GM23338 (cell line): ENCODE data around the gene CX3CR1. TPM values are rescaled to one million over a fixed set of nuclear protein-coding genes. Genes with fewer than 3 reads are reported as not detected.

Experiments
- ATAC-seq: fragments of 200-7000 bp; cut with Tn5 transposase; 3 replicates; pipeline ENCODE4 v1.9.1; 2020
- DNase-seq: peaks from one replicate; pipeline ENCODE4 v3.0.0-alpha.2; 2015; ENCODE audit warnings: low spot score
- H2AFZ ChIP-seq: fragments of 200-600 bp; sonication (generic); 2 replicates; pipeline ENCODE4 v1.8.0; 2016; ENCODE audit warnings: antibody characterized with exemption, mild to moderate bottlenecking, moderate library complexity
- H3F3A ChIP-seq: fragments of 200-600 bp; sonication (generic); replicated peaks from 2 replicates; pipeline ENCODE4 v1.8.0; 2017; ENCODE audit warnings: antibody characterized with exemption, mixed run types, low read depth
- H3K27ac ChIP-seq: fragments of 200-600 bp; sonication (generic); 2 replicates; pipeline ENCODE4 v1.6.1; 2016; ENCODE audit warnings: low read depth
- H3K27me3 ChIP-seq: fragments of 200-600 bp; sonication (generic); 2 replicates; pipeline ENCODE4 v1.8.0; 2016; ENCODE audit warnings: mild to moderate bottlenecking, mixed run types, moderate library complexity; ENCODE audit not compliant: insufficient read depth
- H3K36me3 ChIP-seq: fragments of 200-600 bp; sonication (generic); 2 replicates; pipeline ENCODE4 v1.8.0; 2016; ENCODE audit warnings: mild to moderate bottlenecking; ENCODE audit not compliant: insufficient read depth
- H3K4me1 ChIP-seq: fragments of 200-600 bp; sonication (generic); 2 replicates; pipeline ENCODE4 v1.8.0; 2016; ENCODE audit warnings: mild to moderate bottlenecking, moderate library complexity; ENCODE audit not compliant: insufficient read depth
- H3K4me2 ChIP-seq: fragments of 200-600 bp; sonication (generic); 2 replicates; pipeline ENCODE4 v1.7.1; 2017; ENCODE audit warnings: mixed run types
- H3K4me3 ChIP-seq: fragments of 200-600 bp; sonication (generic); 2 replicates; pipeline ENCODE4 v1.6.1; 2016; ENCODE audit warnings: mixed run types
- H3K79me2 ChIP-seq: fragments of 200-600 bp; sonication (generic); replicated peaks from 2 replicates; pipeline ENCODE4 v1.8.0; 2017; ENCODE audit warnings: mild to moderate bottlenecking; ENCODE audit not compliant: insufficient read depth
- H3K9me2 ChIP-seq: fragments of 200-600 bp; sonication (generic); 2 replicates; pipeline ENCODE4 v1.8.0; 2017; ENCODE audit not compliant: insufficient read depth
- H4K20me1 ChIP-seq: fragments of 200-600 bp; sonication (generic); replicated peaks from 2 replicates; pipeline ENCODE4 v1.8.0; 2017; ENCODE audit warnings: mild to moderate bottlenecking; ENCODE audit not compliant: insufficient read depth
- H3K27ac Mint-ChIP-seq: 2 replicates; pipeline ENCODE4 v1.8.0; 2020; ENCODE audit warnings: inconsistent platforms, mild to moderate bottlenecking, moderate library complexity, mixed read lengths
- H3K27me3 Mint-ChIP-seq: 3 replicates; pipeline ENCODE4 v1.8.0; 2022; ENCODE audit warnings: low read depth, mild to moderate bottlenecking, moderate library complexity, mixed read lengths, inconsistent platforms; ENCODE audit not compliant: insufficient read depth, poor library complexity
- H3K36me3 Mint-ChIP-seq: 3 replicates; pipeline ENCODE4 v1.8.0; 2021; ENCODE audit warnings: low read depth, mild to moderate bottlenecking, inconsistent platforms, moderate library complexity, mixed read lengths
- H3K4me1 Mint-ChIP-seq: 3 replicates; pipeline ENCODE4 v1.8.0; 2020; ENCODE audit warnings: mild to moderate bottlenecking, inconsistent platforms, mixed read lengths
- H3K4me3 Mint-ChIP-seq: 3 replicates; pipeline ENCODE4 v1.8.0; 2021; ENCODE audit warnings: moderate library complexity, mild to moderate bottlenecking, inconsistent platforms, mixed read lengths
- H3K9me3 Mint-ChIP-seq: 3 replicates; pipeline ENCODE4 v1.8.0; 2020; ENCODE audit warnings: moderate library complexity, mild to moderate bottlenecking, inconsistent platforms, mixed read lengths
- CREB1 ChIP-seq: fragments of 250-450 bp; sonication (Bioruptor Pico); IDR thresholded peaks from 2 replicates; pipeline ENCODE4 v1.5.0; 2020; ENCODE audit warnings: low read depth, mild to moderate bottlenecking, moderate library complexity
- EZH2 ChIP-seq: fragments of 200-600 bp; sonication (generic); IDR thresholded peaks from one replicate; pipeline ENCODE4 v1.8.0; 2017; ENCODE audit warnings: antibody characterized with exemption, mild to moderate bottlenecking, low read depth; ENCODE audit not compliant: unreplicated experiment
- EZH2phosphoT487 ChIP-seq: fragments of 200-600 bp; sonication (generic); IDR thresholded peaks from one replicate; pipeline ENCODE4 v1.8.1; 2018; ENCODE audit warnings: antibody characterized with exemption; ENCODE audit not compliant: unreplicated experiment
- JUNB ChIP-seq: IDR thresholded peaks from one replicate; pipeline ENCODE4 v1.6.1; 2016; ENCODE audit warnings: antibody characterized with exemption; ENCODE audit not compliant: unreplicated experiment
- NANOG ChIP-seq: IDR thresholded peaks from 2 replicates; pipeline ENCODE4 v1.6.1; 2016; ENCODE audit warnings: antibody characterized with exemption, borderline replicate concordance
- POLR2AphosphoS5 ChIP-seq: IDR thresholded peaks from 2 replicates; pipeline ENCODE4 v1.6.1; 2016; ENCODE audit warnings: antibody characterized with exemption, low read depth
- STAT1 ChIP-seq: IDR thresholded peaks from one replicate; pipeline ENCODE4 v1.6.1; 2016; ENCODE audit warnings: antibody characterized with exemption; ENCODE audit not compliant: unreplicated experiment
- ZNF114 ChIP-seq: fragments of 250-450 bp; sonication (Bioruptor Pico); IDR thresholded peaks from 2 replicates; pipeline ENCODE4 v1.5.0; 2020; ENCODE audit warnings: mild to moderate bottlenecking, moderate library complexity
- ZNF331 ChIP-seq: fragments of 250-450 bp; sonication (Bioruptor Pico); IDR thresholded peaks from 2 replicates; pipeline ENCODE4 v1.5.0; 2020; ENCODE audit warnings: low read depth, mild to moderate bottlenecking, moderate library complexity
- polyA plus RNA-seq: library from polyadenylated mRNA; unstranded; fragments of >200 nt; fragmentation: Nextera tagmentation; extraction: Ambion mirVana; gene quantifications from 2 replicates; pipeline ENCODE4 v1.2.1, GENCODE V29; 2016
- total RNA-seq: library from RNA; depleted of rRNA; stranded (reverse); fragments of >200 nt; shearing (Covaris generic); gene quantifications from 2 replicates; pipeline ENCODE4 v1.2.3, GENCODE V29; 2014
- TF ChIP-seq, protein P1 (sequence below), 2 experiments: fragments of 200-600 bp in 1 of 2; sonication (generic) in 1 of 2; conservative IDR thresholded peaks; 2 replicates each; pipeline versions ENCODE4 v1.5.1 to v1.6.1; 2016 to 2017; ENCODE audit warnings: antibody characterized with exemption in 2 of 2, low read depth in 2 of 2, mild to moderate bottlenecking in 2 of 2, moderate library complexity in 1 of 2
- TF ChIP-seq, protein P2 (sequence below): IDR thresholded peaks from one replicate; pipeline ENCODE4 v1.6.1; 2018; ENCODE audit warnings: antibody characterized with exemption; ENCODE audit not compliant: unreplicated experiment
- TF ChIP-seq, protein P3 (sequence below): IDR thresholded peaks from 2 replicates; pipeline ENCODE4 v1.6.1; 2016; ENCODE audit warnings: antibody characterized with exemption
- TF ChIP-seq, protein P4 (sequence below): fragments of 250-450 bp; sonication (Bioruptor Pico); IDR thresholded peaks from 2 replicates; pipeline ENCODE4 v1.5.0; 2020; ENCODE audit warnings: mild to moderate bottlenecking, moderate library complexity

CX3CR1 gene
- total and polyA plus RNA-seq, 2 experiments from 2014 or later: 0.24 to 0.42 TPM

DNA sequence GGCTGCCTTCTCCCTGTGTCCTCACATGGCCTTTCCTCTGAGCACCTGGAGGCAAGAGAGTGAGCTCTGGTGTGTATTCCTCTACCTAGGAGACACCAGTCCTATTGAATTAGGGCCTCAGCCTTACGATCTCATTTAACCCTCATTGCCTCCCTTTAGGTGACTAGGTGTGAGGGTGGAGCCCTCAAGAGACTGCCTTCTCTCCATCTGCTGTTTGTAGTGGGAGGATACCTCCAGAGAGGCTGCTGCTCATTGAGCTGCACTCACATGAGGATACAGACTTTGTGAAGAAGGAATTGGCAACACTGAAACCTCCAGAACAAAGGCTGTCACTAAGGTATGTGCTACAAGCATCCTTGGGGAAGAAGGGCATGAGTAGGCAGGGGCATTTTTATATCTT lies 49.7 kb upstream of the CX3CR1 start, which contains the start of gene CCR8:
Gene CCR8, plus strand, starts transcription at position 217 of the 400 bp plus-strand sequence. CDS start 2,623 bp downstream, outside the sequence.
- Histone ChIP-seq H3K79me2 (no peaks in the 10 kb centered on the region), H2AFZ (peak within 1 kb of the TSS; percentile 91), H4K20me1 (no peaks in the 10 kb centered on the region), H3K36me3 (no peaks in the 10 kb centered on the region), H3K4me2 (no peak within 1 kb of the TSS), H3F3A (no peaks in the 10 kb centered on the region), H3K27me3 (no peaks in the 10 kb centered on the region), H3K4me3 (no peak within 1 kb of the TSS), H3K9me2 (peaks cover 19% of the 10 kb centered on the region), H3K4me1 (peaks cover 3% of the 10 kb centered on the region), H3K27ac (no peak within 1 kb of the TSS)
- ATAC-seq (peak; percentile 44), DNase-seq (no peak)
- no peak within 1 kb of the TSS for H3K27ac Mint-ChIP-seq
- H3K4me1 Mint-ChIP-seq: peaks cover 14% of the 10 kb centered on the region; the same call in 2 of the 3 replicates
- no peaks in the 10 kb centered on the region for H3K36me3 Mint-ChIP-seq
- H3K27me3 Mint-ChIP-seq: no peaks in the 10 kb centered on the region
- H3K9me3 Mint-ChIP-seq: peaks cover 9% of the 10 kb centered on the region; the same call in 1 of the 3 replicates
- no peak within 1 kb of the TSS for H3K4me3 Mint-ChIP-seq
- TF ChIP-seq ZNF114 (CRISPR knock-in tag): no peak
- TF ChIP-seq, protein P1, sequence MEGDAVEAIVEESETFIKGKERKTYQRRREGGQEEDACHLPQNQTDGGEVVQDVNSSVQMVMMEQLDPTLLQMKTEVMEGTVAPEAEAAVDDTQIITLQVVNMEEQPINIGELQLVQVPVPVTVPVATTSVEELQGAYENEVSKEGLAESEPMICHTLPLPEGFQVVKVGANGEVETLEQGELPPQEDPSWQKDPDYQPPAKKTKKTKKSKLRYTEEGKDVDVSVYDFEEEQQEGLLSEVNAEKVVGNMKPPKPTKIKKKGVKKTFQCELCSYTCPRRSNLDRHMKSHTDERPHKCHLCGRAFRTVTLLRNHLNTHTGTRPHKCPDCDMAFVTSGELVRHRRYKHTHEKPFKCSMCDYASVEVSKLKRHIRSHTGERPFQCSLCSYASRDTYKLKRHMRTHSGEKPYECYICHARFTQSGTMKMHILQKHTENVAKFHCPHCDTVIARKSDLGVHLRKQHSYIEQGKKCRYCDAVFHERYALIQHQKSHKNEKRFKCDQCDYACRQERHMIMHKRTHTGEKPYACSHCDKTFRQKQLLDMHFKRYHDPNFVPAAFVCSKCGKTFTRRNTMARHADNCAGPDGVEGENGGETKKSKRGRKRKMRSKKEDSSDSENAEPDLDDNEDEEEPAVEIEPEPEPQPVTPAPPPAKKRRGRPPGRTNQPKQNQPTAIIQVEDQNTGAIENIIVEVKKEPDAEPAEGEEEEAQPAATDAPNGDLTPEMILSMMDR (conservative IDR thresholded peaks at IDR 0.05; ENCODE audit: low read depth in 2 of 2): no peak
- TF ChIP-seq, protein P2, sequence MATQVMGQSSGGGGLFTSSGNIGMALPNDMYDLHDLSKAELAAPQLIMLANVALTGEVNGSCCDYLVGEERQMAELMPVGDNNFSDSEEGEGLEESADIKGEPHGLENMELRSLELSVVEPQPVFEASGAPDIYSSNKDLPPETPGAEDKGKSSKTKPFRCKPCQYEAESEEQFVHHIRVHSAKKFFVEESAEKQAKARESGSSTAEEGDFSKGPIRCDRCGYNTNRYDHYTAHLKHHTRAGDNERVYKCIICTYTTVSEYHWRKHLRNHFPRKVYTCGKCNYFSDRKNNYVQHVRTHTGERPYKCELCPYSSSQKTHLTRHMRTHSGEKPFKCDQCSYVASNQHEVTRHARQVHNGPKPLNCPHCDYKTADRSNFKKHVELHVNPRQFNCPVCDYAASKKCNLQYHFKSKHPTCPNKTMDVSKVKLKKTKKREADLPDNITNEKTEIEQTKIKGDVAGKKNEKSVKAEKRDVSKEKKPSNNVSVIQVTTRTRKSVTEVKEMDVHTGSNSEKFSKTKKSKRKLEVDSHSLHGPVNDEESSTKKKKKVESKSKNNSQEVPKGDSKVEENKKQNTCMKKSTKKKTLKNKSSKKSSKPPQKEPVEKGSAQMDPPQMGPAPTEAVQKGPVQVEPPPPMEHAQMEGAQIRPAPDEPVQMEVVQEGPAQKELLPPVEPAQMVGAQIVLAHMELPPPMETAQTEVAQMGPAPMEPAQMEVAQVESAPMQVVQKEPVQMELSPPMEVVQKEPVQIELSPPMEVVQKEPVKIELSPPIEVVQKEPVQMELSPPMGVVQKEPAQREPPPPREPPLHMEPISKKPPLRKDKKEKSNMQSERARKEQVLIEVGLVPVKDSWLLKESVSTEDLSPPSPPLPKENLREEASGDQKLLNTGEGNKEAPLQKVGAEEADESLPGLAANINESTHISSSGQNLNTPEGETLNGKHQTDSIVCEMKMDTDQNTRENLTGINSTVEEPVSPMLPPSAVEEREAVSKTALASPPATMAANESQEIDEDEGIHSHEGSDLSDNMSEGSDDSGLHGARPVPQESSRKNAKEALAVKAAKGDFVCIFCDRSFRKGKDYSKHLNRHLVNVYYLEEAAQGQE: no peak
- no peak for TF ChIP-seq EZH2phosphoT487
- TF ChIP-seq ZNF331 (CRISPR knock-in tag): no peak
- no peak for TF ChIP-seq POLR2AphosphoS5
- TF ChIP-seq NANOG: no peak
- no peak for TF ChIP-seq EZH2
- no peak for TF ChIP-seq CREB1
- no peak for TF ChIP-seq STAT1
- no peak for TF ChIP-seq JUNB
- TF ChIP-seq, protein P3, sequence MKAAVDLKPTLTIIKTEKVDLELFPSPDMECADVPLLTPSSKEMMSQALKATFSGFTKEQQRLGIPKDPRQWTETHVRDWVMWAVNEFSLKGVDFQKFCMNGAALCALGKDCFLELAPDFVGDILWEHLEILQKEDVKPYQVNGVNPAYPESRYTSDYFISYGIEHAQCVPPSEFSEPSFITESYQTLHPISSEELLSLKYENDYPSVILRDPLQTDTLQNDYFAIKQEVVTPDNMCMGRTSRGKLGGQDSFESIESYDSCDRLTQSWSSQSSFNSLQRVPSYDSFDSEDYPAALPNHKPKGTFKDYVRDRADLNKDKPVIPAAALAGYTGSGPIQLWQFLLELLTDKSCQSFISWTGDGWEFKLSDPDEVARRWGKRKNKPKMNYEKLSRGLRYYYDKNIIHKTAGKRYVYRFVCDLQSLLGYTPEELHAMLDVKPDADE: no peak
- TF ChIP-seq, protein P4, sequence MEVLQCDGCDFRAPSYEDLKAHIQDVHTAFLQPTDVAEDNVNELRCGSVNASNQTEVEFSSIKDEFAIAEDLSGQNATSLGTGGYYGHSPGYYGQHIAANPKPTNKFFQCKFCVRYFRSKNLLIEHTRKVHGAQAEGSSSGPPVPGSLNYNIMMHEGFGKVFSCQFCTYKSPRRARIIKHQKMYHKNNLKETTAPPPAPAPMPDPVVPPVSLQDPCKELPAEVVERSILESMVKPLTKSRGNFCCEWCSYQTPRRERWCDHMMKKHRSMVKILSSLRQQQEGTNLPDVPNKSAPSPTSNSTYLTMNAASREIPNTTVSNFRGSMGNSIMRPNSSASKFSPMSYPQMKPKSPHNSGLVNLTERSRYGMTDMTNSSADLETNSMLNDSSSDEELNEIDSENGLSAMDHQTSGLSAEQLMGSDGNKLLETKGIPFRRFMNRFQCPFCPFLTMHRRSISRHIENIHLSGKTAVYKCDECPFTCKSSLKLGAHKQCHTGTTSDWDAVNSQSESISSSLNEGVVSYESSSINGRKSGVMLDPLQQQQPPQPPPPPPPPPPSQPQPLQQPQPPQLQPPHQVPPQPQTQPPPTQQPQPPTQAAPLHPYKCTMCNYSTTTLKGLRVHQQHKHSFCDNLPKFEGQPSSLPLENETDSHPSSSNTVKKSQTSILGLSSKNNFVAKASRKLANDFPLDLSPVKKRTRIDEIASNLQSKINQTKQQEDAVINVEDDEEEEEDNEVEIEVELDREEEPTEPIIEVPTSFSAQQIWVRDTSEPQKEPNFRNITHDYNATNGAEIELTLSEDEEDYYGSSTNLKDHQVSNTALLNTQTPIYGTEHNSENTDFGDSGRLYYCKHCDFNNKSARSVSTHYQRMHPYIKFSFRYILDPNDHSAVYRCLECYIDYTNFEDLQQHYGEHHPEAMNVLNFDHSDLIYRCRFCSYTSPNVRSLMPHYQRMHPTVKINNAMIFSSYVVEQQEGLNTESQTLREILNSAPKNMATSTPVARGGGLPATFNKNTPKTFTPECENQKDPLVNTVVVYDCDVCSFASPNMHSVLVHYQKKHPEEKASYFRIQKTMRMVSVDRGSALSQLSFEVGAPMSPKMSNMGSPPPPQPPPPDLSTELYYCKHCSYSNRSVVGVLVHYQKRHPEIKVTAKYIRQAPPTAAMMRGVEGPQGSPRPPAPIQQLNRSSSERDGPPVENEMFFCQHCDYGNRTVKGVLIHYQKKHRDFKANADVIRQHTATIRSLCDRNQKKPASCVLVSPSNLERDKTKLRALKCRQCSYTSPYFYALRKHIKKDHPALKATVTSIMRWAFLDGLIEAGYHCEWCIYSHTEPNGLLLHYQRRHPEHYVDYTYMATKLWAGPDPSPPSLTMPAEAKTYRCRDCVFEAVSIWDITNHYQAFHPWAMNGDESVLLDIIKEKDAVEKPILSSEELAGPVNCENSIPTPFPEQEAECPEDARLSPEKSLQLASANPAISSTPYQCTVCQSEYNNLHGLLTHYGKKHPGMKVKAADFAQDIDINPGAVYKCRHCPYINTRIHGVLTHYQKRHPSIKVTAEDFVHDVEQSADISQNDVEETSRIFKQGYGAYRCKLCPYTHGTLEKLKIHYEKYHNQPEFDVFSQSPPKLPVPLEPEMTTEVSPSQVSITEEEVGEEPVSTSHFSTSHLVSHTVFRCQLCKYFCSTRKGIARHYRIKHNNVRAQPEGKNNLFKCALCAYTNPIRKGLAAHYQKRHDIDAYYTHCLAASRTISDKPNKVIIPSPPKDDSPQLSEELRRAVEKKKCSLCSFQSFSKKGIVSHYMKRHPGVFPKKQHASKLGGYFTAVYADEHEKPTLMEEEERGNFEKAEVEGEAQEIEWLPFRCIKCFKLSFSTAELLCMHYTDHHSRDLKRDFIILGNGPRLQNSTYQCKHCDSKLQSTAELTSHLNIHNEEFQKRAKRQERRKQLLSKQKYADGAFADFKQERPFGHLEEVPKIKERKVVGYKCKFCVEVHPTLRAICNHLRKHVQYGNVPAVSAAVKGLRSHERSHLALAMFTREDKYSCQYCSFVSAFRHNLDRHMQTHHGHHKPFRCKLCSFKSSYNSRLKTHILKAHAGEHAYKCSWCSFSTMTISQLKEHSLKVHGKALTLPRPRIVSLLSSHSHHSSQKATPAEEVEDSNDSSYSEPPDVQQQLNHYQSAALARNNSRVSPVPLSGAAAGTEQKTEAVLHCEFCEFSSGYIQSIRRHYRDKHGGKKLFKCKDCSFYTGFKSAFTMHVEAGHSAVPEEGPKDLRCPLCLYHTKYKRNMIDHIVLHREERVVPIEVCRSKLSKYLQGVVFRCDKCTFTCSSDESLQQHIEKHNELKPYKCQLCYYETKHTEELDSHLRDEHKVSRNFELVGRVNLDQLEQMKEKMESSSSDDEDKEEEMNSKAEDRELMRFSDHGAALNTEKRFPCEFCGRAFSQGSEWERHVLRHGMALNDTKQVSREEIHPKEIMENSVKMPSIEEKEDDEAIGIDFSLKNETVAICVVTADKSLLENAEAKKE (CRISPR knock-in tag): no peak
